Psoas muscle (tissue), 8 donors: Measurements from ENCODE around the gene RHOBTB3. TPM values are rescaled to one million over a fixed set of nuclear protein-coding genes. Genes with fewer than 3 reads are reported as not detected.

ENCODE experiments used
- ATAC-seq, 4 donors: fragments of 200-7000 bp; cut with Tn5 transposase; one replicate each; pipeline ENCODE4 v1.9.1; 2020; ENCODE audit warnings: moderate library complexity in 3 of 4, mild to moderate bottlenecking in 2 of 4
- DNase-seq, 2 donors: peaks; one replicate each; pipeline ENCODE4 v3.0.0-alpha.2; 2020
- H3K27ac ChIP-seq: fragments of 200-600 bp; one replicate; pipeline ENCODE4 v1.8.0; 2022
- H3K27me3 ChIP-seq, 3 donors: fragments of 200-600 bp in 1 of 3; one replicate each; pipeline versions ENCODE4 v1.6.1 to v1.8.0; 2013 to 2022; ENCODE audit warnings: low read length in 2 of 3, mild to moderate bottlenecking in 2 of 3, moderate library complexity in 1 of 3; ENCODE audit not compliant: insufficient read depth in 3 of 3
- H3K36me3 ChIP-seq, 2 donors: fragments of 200-600 bp in 1 of 2; one replicate each; pipeline versions ENCODE4 v1.6.1 to v1.8.0; 2013 to 2022; ENCODE audit warnings: low read depth in 1 of 2, mild to moderate bottlenecking in 1 of 2, moderate library complexity in 1 of 2; ENCODE audit not compliant: insufficient read depth in 1 of 2
- H3K4me1 ChIP-seq: fragments of 200-600 bp; one replicate; pipeline ENCODE4 v1.8.0; 2022
- H3K4me3 ChIP-seq: fragments of 200-600 bp; one replicate; pipeline ENCODE4 v1.8.0; 2022; ENCODE audit warnings: mild to moderate bottlenecking
- H3K9me3 ChIP-seq: fragments of 200-600 bp; one replicate; pipeline ENCODE4 v1.8.0; 2022
- WGBS, 3 donors: extraction: QIAGEN DNeasy Blood & Tissue Kit; methylation state at CpG; one replicate each; pipeline versions ENCODE4 v1.1.6 to v1.1.7; 2013; 5-methylcytosine and 5-hydroxymethylcytosine counted together
- intact Hi-C, 2 donors: fragments of 100-400 bp; cut with DNase I; formaldehyde crosslinking; loops; one replicate each; pipeline versions ENCODE4 v1.11.0 to v1.14.2; 2022
- polyA plus RNA-seq, 3 donors: library from polyadenylated mRNA; stranded (reverse); fragments of 200-250 nt; gene quantifications; one replicate each; pipeline ENCODE4 v1.2.3, GENCODE V29; 2013
- total RNA-seq, 4 donors: library from RNA; stranded (reverse); fragmentation: NEBNext Ultra II Directional in 2 of 4; extraction: Animal tissue kit (Norgen Biotek cat#: 25700) in 2 of 4; gene quantifications; one replicate each; pipeline versions ENCODE4 v1.2.1 to v1.2.4, GENCODE V29; 2021 to 2023
- TF ChIP-seq, protein P1 (sequence below): fragments of 200-600 bp; IDR thresholded peaks from one replicate; pipeline ENCODE4 v1.8.0; 2022; ENCODE audit warnings: antibody characterized with exemption
- donor health status: healthy with polysubstance abuse.
- donor health status: DM: no; HTN: no; CAD: no; lungs with moderate emphysema.
- donor health status: Bipolar disorder and iron deficiency.
- donor health status: healthy.
- donor health status: DM: yes; HTN: yes; CAD: no.
- donor health status: DM: no; HTN: no; CAD: no.
- donor health status: DM: no; HTN: no; CAD: no.
- donor health status: DM: yes; HTN: yes; CAD: no.

The RHOBTB3 gene
- total and polyA plus RNA-seq, 7 donors = 19.0 to 86.0 (median 53.2) TPM

- intact Hi-C loops = no loop called here
- DNase-seq (peak in 1 of 2 donors; percentile 18), ATAC-seq (peak; percentile 62 to 70 (median 64))
- TF ChIP-seq, protein P1, sequence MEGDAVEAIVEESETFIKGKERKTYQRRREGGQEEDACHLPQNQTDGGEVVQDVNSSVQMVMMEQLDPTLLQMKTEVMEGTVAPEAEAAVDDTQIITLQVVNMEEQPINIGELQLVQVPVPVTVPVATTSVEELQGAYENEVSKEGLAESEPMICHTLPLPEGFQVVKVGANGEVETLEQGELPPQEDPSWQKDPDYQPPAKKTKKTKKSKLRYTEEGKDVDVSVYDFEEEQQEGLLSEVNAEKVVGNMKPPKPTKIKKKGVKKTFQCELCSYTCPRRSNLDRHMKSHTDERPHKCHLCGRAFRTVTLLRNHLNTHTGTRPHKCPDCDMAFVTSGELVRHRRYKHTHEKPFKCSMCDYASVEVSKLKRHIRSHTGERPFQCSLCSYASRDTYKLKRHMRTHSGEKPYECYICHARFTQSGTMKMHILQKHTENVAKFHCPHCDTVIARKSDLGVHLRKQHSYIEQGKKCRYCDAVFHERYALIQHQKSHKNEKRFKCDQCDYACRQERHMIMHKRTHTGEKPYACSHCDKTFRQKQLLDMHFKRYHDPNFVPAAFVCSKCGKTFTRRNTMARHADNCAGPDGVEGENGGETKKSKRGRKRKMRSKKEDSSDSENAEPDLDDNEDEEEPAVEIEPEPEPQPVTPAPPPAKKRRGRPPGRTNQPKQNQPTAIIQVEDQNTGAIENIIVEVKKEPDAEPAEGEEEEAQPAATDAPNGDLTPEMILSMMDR = no peak
- H3K9me3 ChIP-seq = no peaks in the 10 kb centered on the region
- WGBS, 3 donors = 37 to 42% (median 38%) methylated on average over 8 of the region's 8 CpGs
- H3K4me1 ChIP-seq = peaks cover 25% of the 10 kb centered on the region
- no peak overlapping the region for H3K4me3 ChIP-seq
- H3K27ac ChIP-seq = no peak overlapping the region
- H3K27me3 ChIP-seq = no peaks in the 10 kb centered on the region
- H3K36me3 ChIP-seq = peaks cover 0 to 54% of the 10 kb centered on the region in 2 donors
Measured at GRCh38 chr5:95770830-95771708, 39.9 kb downstream of the RHOBTB3 start.

DNA sequence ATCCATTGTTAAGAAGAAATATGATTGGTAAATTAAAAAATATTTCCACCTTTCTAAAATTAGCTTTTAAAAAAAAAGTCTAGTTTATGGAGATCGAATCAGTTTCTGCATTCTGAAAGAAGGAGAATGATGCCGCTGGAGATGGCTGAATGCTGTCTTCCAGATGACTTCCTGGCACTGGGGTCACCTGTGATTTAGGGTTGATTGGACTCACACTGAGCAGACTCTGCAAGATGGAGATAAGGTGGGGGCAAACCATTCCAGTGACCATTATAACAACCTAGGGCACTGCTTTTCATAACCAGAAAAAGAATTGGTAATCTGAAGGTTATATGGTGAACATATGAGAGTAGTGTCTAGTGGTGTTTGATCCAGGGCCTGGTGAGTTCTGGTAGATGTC lies 40.8 kb downstream of the RHOBTB3 start:
- intact Hi-C loops = no loop called here
- no peak overlapping the region for H3K27ac ChIP-seq
- ATAC-seq = no peak

GRCh38 chr5:95773335-95774059 lies 42.4 kb downstream of the RHOBTB3 start:
- DNase-seq (no peak), ATAC-seq (no peak)
- 81 to 85% (median 84%) methylated on average over 3 of the region's 3 CpGs for WGBS, 3 donors
- Histone ChIP-seq H3K36me3 (peaks cover 0 to 33% of the 10 kb centered on the region in 2 donors), H3K27me3 (no peaks in the 10 kb centered on the region), H3K27ac (no peak overlapping the region), H3K4me1 (peaks cover 41% of the 10 kb centered on the region), H3K4me3 (no peak overlapping the region), H3K9me3 (no peaks in the 10 kb centered on the region)
- TF ChIP-seq, protein P1 = no peak
- intact Hi-C loops = no loop called here

More for the DNA sequence above, 40.8 kb downstream of the RHOBTB3 start:
- Histone ChIP-seq H3K4me1 (peaks cover 32% of the 10 kb centered on the region), H3K9me3 (no peaks in the 10 kb centered on the region), H3K4me3 (no peak overlapping the region), H3K27me3 (no peaks in the 10 kb centered on the region), H3K36me3 (peaks cover 0 to 45% of the 10 kb centered on the region in 2 donors)
- WGBS, 3 donors = 92 to 94% (median 92%) methylated on average over 2 of the region's 2 CpGs
- DNase-seq = no peak
- TF ChIP-seq, protein P1 = no peak

GRCh38 chr5:95777441-95777840 lies 46.3 kb downstream of the RHOBTB3 start:
- TF ChIP-seq, protein P1 = no peak
- peak in 1 of 4 donors; percentile 33 for ATAC-seq

More at GRCh38 chr5:95777441-95777840, 46.3 kb downstream of the RHOBTB3 start:
- intact Hi-C loops = no loop called here
- WGBS, 3 donors = 49 to 72% (median 67%) methylated on average over 3 of the region's 3 CpGs
- H3K4me1 ChIP-seq = peaks cover 53% of the 10 kb centered on the region
- H3K36me3 ChIP-seq = peaks cover 0 to 13% of the 10 kb centered on the region in 2 donors
- no peaks in the 10 kb centered on the region for H3K27me3 ChIP-seq
- H3K4me3 ChIP-seq = no peak overlapping the region
- no peak for DNase-seq
- peak overlapping the region; percentile 64 for H3K27ac ChIP-seq
- H3K9me3 ChIP-seq = no peaks in the 10 kb centered on the region
